Osteocyte (in vitro differentiated cells): Measurements from ENCODE around the gene MAML2. TPM values are rescaled to one million over a fixed set of nuclear protein-coding genes. Genes with fewer than 3 reads are reported as not detected.

Experiments used
- DNase-seq: peaks from one replicate; pipeline ENCODE4 v3.0.0; 2021; ENCODE audit warnings: mixed read lengths; ENCODE audit not compliant: unreplicated experiment; ENCODE audit errors: extremely low spot score
- H3K27ac Mint-ChIP-seq: one replicate; pipeline ENCODE4 v1.8.0; 2021; ENCODE audit warnings: mild to moderate bottlenecking, mixed read lengths; ENCODE audit not compliant: unreplicated experiment
- H3K27me3 Mint-ChIP-seq: one replicate; pipeline ENCODE4 v1.8.0; 2021; ENCODE audit warnings: mixed read lengths; ENCODE audit not compliant: unreplicated experiment
- H3K36me3 Mint-ChIP-seq: one replicate; pipeline ENCODE4 v1.8.0; 2021; ENCODE audit warnings: mixed read lengths; ENCODE audit not compliant: unreplicated experiment
- H3K4me1 Mint-ChIP-seq: one replicate; pipeline ENCODE4 v1.8.0; 2021; ENCODE audit warnings: mixed read lengths; ENCODE audit not compliant: unreplicated experiment
- H3K4me3 Mint-ChIP-seq: one replicate; pipeline ENCODE4 v1.8.0; 2021; ENCODE audit warnings: mild to moderate bottlenecking, moderate library complexity, mixed read lengths; ENCODE audit not compliant: unreplicated experiment
- H3K9me3 Mint-ChIP-seq: one replicate; pipeline ENCODE4 v1.8.0; 2021; ENCODE audit warnings: mixed read lengths; ENCODE audit not compliant: unreplicated experiment
- total RNA-seq: library from RNA; stranded (reverse); gene quantifications from 2 replicates; pipeline ENCODE4 v1.2.1, GENCODE V29; 2021
- TF ChIP-seq, protein P1 (sequence below): fragments of 200-600 bp; sonication (generic); IDR thresholded peaks from 2 replicates; pipeline ENCODE4 v1.5.0; 2021; ENCODE audit warnings: antibody characterized with exemption, mild to moderate bottlenecking, moderate library complexity

The MAML2 gene
- total RNA-seq, 1 donor from 2014 or later: 29.3 TPM

DNA sequence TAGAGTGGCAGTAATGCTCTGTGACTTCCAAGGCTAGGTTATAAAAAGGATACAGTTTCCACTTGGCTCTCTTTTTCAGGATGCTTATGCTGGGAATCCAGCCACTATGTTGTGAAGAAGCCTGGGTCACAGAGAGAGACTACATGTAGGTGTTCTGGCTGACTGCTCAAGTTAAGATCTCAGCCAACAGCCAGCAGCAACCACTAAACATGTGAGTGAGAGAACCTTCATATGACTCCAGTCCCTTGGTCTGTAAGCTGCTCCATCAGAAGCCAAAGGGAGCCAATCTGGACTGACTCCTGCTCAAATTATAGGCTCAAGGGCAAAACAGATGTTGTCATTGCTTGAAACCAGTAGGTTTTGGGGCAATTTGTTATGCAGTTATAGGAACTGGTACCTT, 162.7 kb downstream of the MAML2 start:
- peaks cover 21% of the 10 kb centered on the region for H3K4me1 Mint-ChIP-seq
- H3K4me3 Mint-ChIP-seq: no peak overlapping the region
- H3K27me3 Mint-ChIP-seq: no peaks in the 10 kb centered on the region
- no peaks in the 10 kb centered on the region for H3K9me3 Mint-ChIP-seq
- DNase-seq: no peak
- TF ChIP-seq, protein P1, sequence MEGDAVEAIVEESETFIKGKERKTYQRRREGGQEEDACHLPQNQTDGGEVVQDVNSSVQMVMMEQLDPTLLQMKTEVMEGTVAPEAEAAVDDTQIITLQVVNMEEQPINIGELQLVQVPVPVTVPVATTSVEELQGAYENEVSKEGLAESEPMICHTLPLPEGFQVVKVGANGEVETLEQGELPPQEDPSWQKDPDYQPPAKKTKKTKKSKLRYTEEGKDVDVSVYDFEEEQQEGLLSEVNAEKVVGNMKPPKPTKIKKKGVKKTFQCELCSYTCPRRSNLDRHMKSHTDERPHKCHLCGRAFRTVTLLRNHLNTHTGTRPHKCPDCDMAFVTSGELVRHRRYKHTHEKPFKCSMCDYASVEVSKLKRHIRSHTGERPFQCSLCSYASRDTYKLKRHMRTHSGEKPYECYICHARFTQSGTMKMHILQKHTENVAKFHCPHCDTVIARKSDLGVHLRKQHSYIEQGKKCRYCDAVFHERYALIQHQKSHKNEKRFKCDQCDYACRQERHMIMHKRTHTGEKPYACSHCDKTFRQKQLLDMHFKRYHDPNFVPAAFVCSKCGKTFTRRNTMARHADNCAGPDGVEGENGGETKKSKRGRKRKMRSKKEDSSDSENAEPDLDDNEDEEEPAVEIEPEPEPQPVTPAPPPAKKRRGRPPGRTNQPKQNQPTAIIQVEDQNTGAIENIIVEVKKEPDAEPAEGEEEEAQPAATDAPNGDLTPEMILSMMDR: no peak
- H3K36me3 Mint-ChIP-seq: peaks cover 4% of the 10 kb centered on the region
- no peak overlapping the region for H3K27ac Mint-ChIP-seq

DNA sequence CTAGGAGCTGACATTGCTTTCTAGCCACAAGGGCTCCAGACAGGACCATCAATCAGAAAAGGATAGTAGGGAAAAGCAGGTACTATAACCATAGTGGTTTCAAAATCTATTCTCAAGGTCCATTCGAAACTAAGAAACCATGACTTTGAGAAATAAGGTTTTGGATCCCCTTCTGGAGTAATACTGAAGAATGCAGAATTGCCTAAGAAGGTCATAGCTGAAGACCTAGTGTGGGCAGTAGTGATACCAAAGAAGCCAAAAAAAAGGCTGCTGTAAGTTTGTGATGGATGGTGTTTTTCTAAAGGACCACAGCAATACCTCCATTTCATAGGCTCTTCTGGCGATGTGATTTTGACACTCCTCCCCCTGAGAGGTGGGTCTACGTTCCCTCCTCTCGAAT, 163.1 kb downstream of the MAML2 start:
- TF ChIP-seq, protein P1: no peak
- peaks cover 21% of the 10 kb centered on the region for H3K4me1 Mint-ChIP-seq
- DNase-seq: no peak
- H3K9me3 Mint-ChIP-seq: no peaks in the 10 kb centered on the region
- no peaks in the 10 kb centered on the region for H3K27me3 Mint-ChIP-seq
- no peak overlapping the region for H3K27ac Mint-ChIP-seq
- peaks cover 4% of the 10 kb centered on the region for H3K36me3 Mint-ChIP-seq
- no peak overlapping the region for H3K4me3 Mint-ChIP-seq

DNA sequence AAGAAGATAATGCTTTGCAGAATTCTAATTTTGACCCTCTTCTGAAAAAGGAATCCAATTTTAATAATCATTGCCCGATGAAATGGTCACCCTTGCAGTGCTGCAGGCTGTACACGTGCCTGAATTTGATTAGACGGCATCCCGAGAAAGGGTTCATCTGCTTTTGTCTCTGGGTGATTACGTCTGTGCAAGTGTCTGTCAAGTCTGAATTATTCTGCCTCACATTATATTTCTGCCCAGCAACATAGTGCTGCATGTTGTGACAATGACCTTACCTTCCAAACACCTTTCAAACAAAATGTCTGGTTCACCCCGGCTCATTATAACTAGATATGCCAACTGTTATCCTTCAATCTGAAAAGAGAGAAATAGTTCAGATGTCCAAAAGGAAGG, 164.1 kb downstream of the MAML2 start:
- TF ChIP-seq, protein P1: no peak
- no peak overlapping the region for H3K4me3 Mint-ChIP-seq
- H3K36me3 Mint-ChIP-seq: peaks cover 4% of the 10 kb centered on the region
- peaks cover 19% of the 10 kb centered on the region for H3K4me1 Mint-ChIP-seq
- H3K27me3 Mint-ChIP-seq: no peaks in the 10 kb centered on the region
- DNase-seq: no peak
- no peak overlapping the region for H3K27ac Mint-ChIP-seq
- no peaks in the 10 kb centered on the region for H3K9me3 Mint-ChIP-seq

DNA sequence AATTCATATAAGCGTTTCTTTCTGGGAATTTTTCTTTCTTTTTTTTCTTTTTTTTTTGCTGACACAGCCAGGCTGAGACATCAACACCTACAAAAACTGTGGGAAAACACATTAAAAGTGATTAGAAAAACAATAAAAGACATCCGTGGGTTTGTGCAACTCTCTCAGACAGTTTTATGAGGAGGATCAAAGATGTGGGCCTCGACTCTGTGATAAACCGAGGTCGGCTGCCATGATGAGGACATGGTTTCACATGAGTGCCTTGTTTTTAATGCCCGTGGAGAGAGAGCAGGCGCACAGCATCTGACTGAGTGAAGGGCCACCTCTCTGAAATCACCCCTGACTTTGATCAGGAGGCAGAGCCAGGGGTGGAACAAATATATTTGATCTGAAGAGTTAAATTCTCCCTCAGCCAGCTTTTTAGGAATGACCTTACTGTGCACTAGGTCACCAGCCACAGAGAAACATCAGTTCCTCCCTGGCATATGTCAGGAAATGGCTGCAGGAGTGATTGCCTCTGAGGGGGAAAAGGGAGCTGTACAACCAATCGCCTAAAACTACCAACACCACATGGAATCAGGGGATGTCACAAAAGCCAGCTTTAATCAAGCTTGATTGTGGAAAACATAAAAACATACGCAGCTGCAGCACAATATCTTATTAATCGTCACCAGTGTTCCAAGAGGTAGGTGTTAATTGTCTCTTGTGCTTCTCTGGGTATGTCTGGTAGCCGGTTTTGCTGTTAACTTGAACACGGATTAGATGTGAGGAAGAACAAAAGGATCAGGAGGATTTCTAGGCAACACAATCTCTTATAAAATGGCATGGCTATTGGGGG, 164.7 kb downstream of the MAML2 start:
- no peaks in the 10 kb centered on the region for H3K9me3 Mint-ChIP-seq

GRCh38 chr11:96177146-96177545, 165.8 kb downstream of the MAML2 start:
- H3K27ac Mint-ChIP-seq: no peak overlapping the region
- no peaks in the 10 kb centered on the region for H3K27me3 Mint-ChIP-seq
- DNase-seq: no peak
- H3K9me3 Mint-ChIP-seq: no peaks in the 10 kb centered on the region
- no peak overlapping the region for H3K4me3 Mint-ChIP-seq
- peaks cover 30% of the 10 kb centered on the region for H3K4me1 Mint-ChIP-seq
- TF ChIP-seq, protein P1: no peak
- H3K36me3 Mint-ChIP-seq: peaks cover 11% of the 10 kb centered on the region

More for the DNA sequence above, 164.7 kb downstream of the MAML2 start:
- H3K4me3 Mint-ChIP-seq: no peak overlapping the region
- no peaks in the 10 kb centered on the region for H3K27me3 Mint-ChIP-seq
- no peak overlapping the region for H3K27ac Mint-ChIP-seq
- DNase-seq: no peak
- peaks cover 19% of the 10 kb centered on the region for H3K4me1 Mint-ChIP-seq
- peaks cover 9% of the 10 kb centered on the region for H3K36me3 Mint-ChIP-seq
- TF ChIP-seq, protein P1: no peak
